PC-3 (cell line): ENCODE results near the gene GDPD3. TPM values are rescaled to one million over a fixed set of nuclear protein-coding genes. Genes with fewer than 3 reads are reported as not detected.
A peak's percentile ranks its signal among the peaks of the same experiment; 100 is the strongest.

ENCODE experiments used
- ATAC-seq: fragments of 200-7000 bp; cut with Tn5 transposase; 2 replicates; pipeline ENCODE4 v1.9.1; 2020; ENCODE audit warnings: mild to moderate bottlenecking, moderate library complexity
- BruUV-seq: library from RNA; stranded (reverse); fragments of 400-500 nt; replicated peaks from 2 replicates; lab custom pipeline; 2021; lab: Mats Ljungman, UMichigan
- CTCF ChIA-PET: fragments of 300-600 bp; sonication (Branson Sonifier 250); formaldehyde crosslinking; loops from one replicate; lab custom pipeline; 2022; ENCODE audit warnings: antibody characterized with exemption; lab: Charles Lee
- POLR2A ChIA-PET: fragments of 300-600 bp; sonication (Branson Sonifier 250); formaldehyde crosslinking; loops from one replicate; lab custom pipeline; 2022; ENCODE audit warnings: antibody characterized with exemption; ENCODE audit not compliant: unreplicated experiment; lab: Charles Lee
- DNase-seq: peaks from one replicate; pipeline ENCODE4 v3.0.0-alpha.2; 2015
- H2AFZ ChIP-seq: fragments of 300-600 bp; sonication (generic); 2 replicates; pipeline ENCODE4 v1.6.0; 2016; ENCODE audit warnings: antibody characterized with exemption, low read length
- H3F3A ChIP-seq: fragments of 300-600 bp; sonication (generic); one replicate; pipeline ENCODE4 v1.6.0; 2017; ENCODE audit warnings: antibody characterized with exemption, low read length, control low read depth, mild to moderate bottlenecking; ENCODE audit not compliant: unreplicated experiment
- H3K27ac ChIP-seq: fragments of 300-600 bp; sonication (generic); 2 replicates; pipeline ENCODE4 v1.5.1; 2016; ENCODE audit warnings: mild to moderate bottlenecking, low read length
- H3K27me3 ChIP-seq: fragments of 300-600 bp; sonication (generic); 2 replicates; pipeline ENCODE4 v1.6.1; 2016; ENCODE audit warnings: low read length, mixed read lengths
- H3K36me3 ChIP-seq: fragments of 300-600 bp; sonication (generic); 2 replicates; pipeline ENCODE4 v1.6.1; 2016; ENCODE audit warnings: low read depth, mixed run types, low read length, mixed read lengths
- H3K4me1 ChIP-seq: fragments of 300-600 bp; sonication (generic); 2 replicates; pipeline ENCODE4 v1.5.1; 2016; ENCODE audit warnings: low read length; ENCODE audit not compliant: insufficient read depth
- H3K4me2 ChIP-seq: fragments of 300-600 bp; sonication (generic); 2 replicates; pipeline ENCODE4 v1.6.0; 2016; ENCODE audit warnings: low read length
- H3K4me3 ChIP-seq: fragments of 300-600 bp; sonication (generic); 2 replicates; pipeline ENCODE4 v1.5.1; 2016; ENCODE audit warnings: mild to moderate bottlenecking, low read length, mixed read lengths
- H3K79me2 ChIP-seq: fragments of 300-600 bp; sonication (generic); 2 replicates; pipeline ENCODE4 v1.6.1; 2017; ENCODE audit warnings: low read length, mixed read lengths
- H3K9ac ChIP-seq: fragments of 300-600 bp; sonication (generic); 2 replicates; pipeline ENCODE4 v1.6.0; 2016; ENCODE audit warnings: mild to moderate bottlenecking, low read length
- H3K9me2 ChIP-seq: fragments of 300-600 bp; sonication (generic); replicated peaks from 2 replicates; pipeline ENCODE4 v1.6.1; 2016; ENCODE audit warnings: mixed run types, low read length, mixed read lengths
- H3K9me3 ChIP-seq: fragments of 300-600 bp; sonication (generic); 2 replicates; pipeline ENCODE4 v1.6.1; 2016; ENCODE audit warnings: low read length, mixed read lengths
- H4K20me1 ChIP-seq: fragments of 300-600 bp; sonication (generic); 2 replicates; pipeline ENCODE4 v1.6.1; 2016; ENCODE audit warnings: low read length, mixed read lengths
- CTCF ChIP-seq: fragments of 300-600 bp; sonication (generic); conservative IDR thresholded peaks from 2 replicates; pipeline ENCODE4 v1.5.1; 2017; ENCODE audit warnings: antibody characterized with exemption, low read depth, mild to moderate bottlenecking, low read length
- EZH2 ChIP-seq: fragments of 300-600 bp; sonication (generic); IDR thresholded peaks from one replicate; pipeline ENCODE4 v1.6.1; 2017; ENCODE audit warnings: antibody characterized with exemption, mild to moderate bottlenecking, low read length; ENCODE audit not compliant: unreplicated experiment
- EZH2phosphoT487 ChIP-seq: fragments of 300-600 bp; sonication (generic); IDR thresholded peaks from 2 replicates; pipeline ENCODE4 v1.6.1; 2018; ENCODE audit warnings: mild to moderate bottlenecking, antibody characterized with exemption, low read length, borderline replicate concordance
- intact Hi-C: fragments of 100-400 bp; cut with micrococcal nuclease; formaldehyde crosslinking; loops from 2 replicates; pipeline ENCODE4 v1.9.0; 2023
- total RNA-seq: library from RNA; depleted of rRNA; stranded (reverse); fragments of >200 nt; gene quantifications from 2 replicates; pipeline ENCODE4 v1.2.3, GENCODE V29; 2014

GDPD3 gene
- total RNA-seq, 1 experiment from 2014 or later, result 3.4 TPM

GRCh38 chr16:30064729-30065101 lies 48.6 kb downstream of the GDPD3 start:
- H3K9ac ChIP-seq, result peak overlapping the region; percentile 90
- peaks cover 60% of the 10 kb centered on the region for H3K79me2 ChIP-seq
- peak overlapping the region; percentile 88 for H3K4me2 ChIP-seq
- H2AFZ ChIP-seq, result peak overlapping the region; percentile 82; the same call in 1 of the 2 replicates
- H3K36me3 ChIP-seq, result peaks cover 34% of the 10 kb centered on the region
- H3K27ac ChIP-seq, result peak overlapping the region; percentile 97
- no peaks in the 10 kb centered on the region for H3K27me3 ChIP-seq
- no peaks in the 10 kb centered on the region for H3K9me3 ChIP-seq
- POLR2A ChIA-PET, result interaction anchor here (0.6 kb wide), 1 partner anchor 567 kb away, joined by 3 read pairs; no protein-coding TSS in a partner anchor
- CTCF ChIA-PET, result interaction anchor here (0.8 kb wide), 1 partner anchor 365 kb away, joined by 3 read pairs; the partner anchor contains the start of gene DCTPP1
- ATAC-seq (no peak), DNase-seq (no peak)
- BruUV-seq, result TSS peak; percentile 72
- H3K4me1 ChIP-seq, result peaks cover 34% of the 10 kb centered on the region
- H4K20me1 ChIP-seq, result peaks cover 36% of the 10 kb centered on the region
- no peak for TF ChIP-seq EZH2phosphoT487
- no peak for TF ChIP-seq CTCF
- TF ChIP-seq EZH2, result no peak
- intact Hi-C loops, result no loop called here
- H3K4me3 ChIP-seq, result peak overlapping the region; percentile 99
- no peaks in the 10 kb centered on the region for H3K9me2 ChIP-seq
- H3F3A ChIP-seq, result no peaks in the 10 kb centered on the region

GRCh38 chr16:30063893-30064728 lies 49.2 kb downstream of the GDPD3 start:
- H3K4me3 ChIP-seq, result peak overlapping the region; percentile 99
- peaks cover 30% of the 10 kb centered on the region for H4K20me1 ChIP-seq
- H3K27me3 ChIP-seq, result no peaks in the 10 kb centered on the region
- ATAC-seq (peak; percentile 19), DNase-seq (peak; percentile 47)
- peaks cover 54% of the 10 kb centered on the region for H3K79me2 ChIP-seq
- TF ChIP-seq EZH2 (no peak), EZH2phosphoT487 (no peak), CTCF (peak; percentile 38)
- no peaks in the 10 kb centered on the region for H3K9me3 ChIP-seq
- H3K9ac ChIP-seq, result peak overlapping the region; percentile 90
- H3K4me2 ChIP-seq, result peak overlapping the region; percentile 88
- intact Hi-C loops, result no loop called here
- POLR2A ChIA-PET, result no interaction called here
- peaks cover 28% of the 10 kb centered on the region for H3K4me1 ChIP-seq
- peak overlapping the region; percentile 97 for H3K27ac ChIP-seq
- peaks cover 28% of the 10 kb centered on the region for H3K36me3 ChIP-seq
- BruUV-seq, result no TSS peak
- H3K9me2 ChIP-seq, result no peaks in the 10 kb centered on the region
- H2AFZ ChIP-seq, result peak overlapping the region; percentile 82; the same call in 1 of the 2 replicates
- CTCF ChIA-PET, result interaction anchor here (0.8 kb wide), 1 partner anchor 366 kb away, joined by 3 read pairs; the partner anchor contains the start of gene DCTPP1
- no peaks in the 10 kb centered on the region for H3F3A ChIP-seq
